Thyroid gland (tissue), 4 donors: ENCODE data around the gene PTPA. TPM values are rescaled to one million over a fixed set of nuclear protein-coding genes. Genes with fewer than 3 reads are reported as not detected.
A peak's percentile ranks its signal among the peaks of the same experiment; 100 is the strongest.

ENCODE experiments used
- DNase-seq, 2 donors: peaks; one replicate each; pipeline ENCODE4 v3.0.0-alpha.2; 2019
- H3K27ac ChIP-seq, 3 donors: fragments of 200-600 bp; sonication (generic); 1 replicate in 2 of 3; 2 replicates in 1 of 3; pipeline ENCODE4 v1.5.1; 2016 to 2019; ENCODE audit warnings: mild to moderate bottlenecking in 1 of 3, moderate library complexity in 1 of 3
- H3K27me3 ChIP-seq: fragments of 200-600 bp; sonication (generic); one replicate; pipeline ENCODE4 v1.5.1; 2019
- H3K36me3 ChIP-seq, 2 donors: fragments of 200-600 bp; sonication (generic); one replicate each; pipeline ENCODE4 v1.5.1; 2016 to 2019
- H3K4me1 ChIP-seq, 2 donors: fragments of 200-600 bp; sonication (generic); one replicate each; pipeline ENCODE4 v1.5.1; 2017 to 2019
- H3K4me3 ChIP-seq, 3 donors: fragments of 200-600 bp; sonication (generic); replicated peaks in 1 of 3; 1 replicate in 2 of 3; 2 replicates in 1 of 3; pipeline ENCODE4 v1.5.1; 2016; ENCODE audit warnings: mild to moderate bottlenecking in 1 of 3
- H3K9me3 ChIP-seq: fragments of 200-600 bp; sonication (generic); one replicate; pipeline ENCODE4 v1.5.1; 2017
- POLR2A ChIP-seq, 2 donors: fragments of 450-650 bp; IDR thresholded peaks; one replicate each; pipeline ENCODE4 v1.6.1; 2017; ENCODE audit warnings: antibody characterized with exemption in 2 of 2, mild to moderate bottlenecking in 2 of 2, moderate library complexity in 1 of 2
- WGBS, 2 donors: methylation state at CpG; one replicate each; pipeline ENCODE4 v1.1.5; 2017; 5-methylcytosine and 5-hydroxymethylcytosine counted together
- intact Hi-C: fragments of 100-400 bp; cut with DNase I; formaldehyde crosslinking; loops from one replicate; pipeline ENCODE4 v1.15.1; 2023
- total RNA-seq, 4 donors: library from RNA; depleted of rRNA; stranded (reverse); fragments of >200 nt; gene quantifications; one replicate each; pipeline ENCODE4 v1.2.3, GENCODE V29; 2016
- TF ChIP-seq, protein P1 (sequence below), 6 experiments: fragments of 200-600 bp in 3 of 6; fragments of 450-650 bp in 3 of 6; sonication (generic) in 3 of 6; IDR thresholded peaks; one replicate each; pipeline ENCODE4 v1.5.1; 2016 to 2019; ENCODE audit warnings: antibody characterized with exemption in 6 of 6, mild to moderate bottlenecking in 2 of 6, inconsistent platforms in 1 of 6, moderate library complexity in 1 of 6

The PTPA gene
- total RNA-seq = 100 to 1,000 TPM in 2 of 4 donors, 10 to 100 TPM in 2; 45.0 to 117 (median 89.5) TPM

GRCh38 chr9:129110740-129111527 lies at the start of gene PTPA, which contains the start of gene CRAT:
PTPA (plus strand) TSS chr9:129111415; CDS start chr9:129111601, 186 bp downstream.
CRAT (minus strand) TSS chr9:129110793; CDS start chr9:129110509, 284 bp downstream.
- TF ChIP-seq, protein P1, sequence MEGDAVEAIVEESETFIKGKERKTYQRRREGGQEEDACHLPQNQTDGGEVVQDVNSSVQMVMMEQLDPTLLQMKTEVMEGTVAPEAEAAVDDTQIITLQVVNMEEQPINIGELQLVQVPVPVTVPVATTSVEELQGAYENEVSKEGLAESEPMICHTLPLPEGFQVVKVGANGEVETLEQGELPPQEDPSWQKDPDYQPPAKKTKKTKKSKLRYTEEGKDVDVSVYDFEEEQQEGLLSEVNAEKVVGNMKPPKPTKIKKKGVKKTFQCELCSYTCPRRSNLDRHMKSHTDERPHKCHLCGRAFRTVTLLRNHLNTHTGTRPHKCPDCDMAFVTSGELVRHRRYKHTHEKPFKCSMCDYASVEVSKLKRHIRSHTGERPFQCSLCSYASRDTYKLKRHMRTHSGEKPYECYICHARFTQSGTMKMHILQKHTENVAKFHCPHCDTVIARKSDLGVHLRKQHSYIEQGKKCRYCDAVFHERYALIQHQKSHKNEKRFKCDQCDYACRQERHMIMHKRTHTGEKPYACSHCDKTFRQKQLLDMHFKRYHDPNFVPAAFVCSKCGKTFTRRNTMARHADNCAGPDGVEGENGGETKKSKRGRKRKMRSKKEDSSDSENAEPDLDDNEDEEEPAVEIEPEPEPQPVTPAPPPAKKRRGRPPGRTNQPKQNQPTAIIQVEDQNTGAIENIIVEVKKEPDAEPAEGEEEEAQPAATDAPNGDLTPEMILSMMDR (IDR thresholded peaks at IDR 0.05) = no peak
- TF ChIP-seq POLR2A (IDR thresholded peaks at IDR 0.05) = peak; percentile 46 to 90
- peak within 1 kb of the TSS; percentile 90 to 97 (median 95) for H3K27ac ChIP-seq
- H3K9me3 ChIP-seq = no peaks in the 10 kb centered on the region
- H3K4me1 ChIP-seq = peaks cover 22 to 24% of the 10 kb centered on the region in 2 donors
- H3K36me3 ChIP-seq = peaks cover 0 to 6% of the 10 kb centered on the region in 2 donors
- 3 to 4% methylated on average over 4 to 26 of the region's 77 CpGs for WGBS, 2 donors
- peak; percentile 97 to 98 for DNase-seq
- H3K27me3 ChIP-seq = no peaks in the 10 kb centered on the region
- intact Hi-C loops = no loop called here
- peak within 1 kb of the TSS; percentile 73 to 97 (median 96) for H3K4me3 ChIP-seq

DNA sequence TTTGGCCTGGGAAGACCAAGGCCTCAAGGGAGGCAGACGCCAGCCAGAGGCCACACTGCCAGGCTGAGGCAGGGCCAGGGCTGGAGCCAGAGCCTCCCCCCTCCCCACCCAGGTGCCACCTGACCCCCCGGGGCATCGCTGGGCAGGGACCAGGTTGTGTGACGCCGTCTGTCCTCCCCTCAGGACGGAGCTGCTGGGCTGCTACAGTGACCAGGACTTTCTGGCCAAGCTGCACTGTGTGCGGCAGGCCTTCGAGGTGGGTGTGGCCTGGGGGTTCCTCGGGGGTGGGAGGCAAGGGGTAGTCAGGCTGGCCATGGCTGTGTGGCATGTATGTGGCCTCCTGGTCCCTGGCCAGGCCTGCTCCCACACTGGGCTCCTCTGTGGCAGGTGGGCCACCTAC lies 48.2 kb upstream of the PTPA start:
- no peaks in the 10 kb centered on the region for H3K27me3 ChIP-seq
- H3K9me3 ChIP-seq = no peaks in the 10 kb centered on the region
- H3K27ac ChIP-seq = no peak overlapping the region
- H3K36me3 ChIP-seq = peaks cover 55 to 63% of the 10 kb centered on the region in 2 donors
- H3K4me1 ChIP-seq = no peaks in the 10 kb centered on the region
- intact Hi-C loops = no loop called here
- H3K4me3 ChIP-seq = no peak overlapping the region
- 92 to 100% methylated on average over 1 to 2 of the region's 9 CpGs for WGBS, 2 donors
- TF ChIP-seq, protein P1 (IDR thresholded peaks at IDR 0.05) = no peak
- no peak for TF ChIP-seq POLR2A (IDR thresholded peaks at IDR 0.05)
- no peak for DNase-seq

DNA sequence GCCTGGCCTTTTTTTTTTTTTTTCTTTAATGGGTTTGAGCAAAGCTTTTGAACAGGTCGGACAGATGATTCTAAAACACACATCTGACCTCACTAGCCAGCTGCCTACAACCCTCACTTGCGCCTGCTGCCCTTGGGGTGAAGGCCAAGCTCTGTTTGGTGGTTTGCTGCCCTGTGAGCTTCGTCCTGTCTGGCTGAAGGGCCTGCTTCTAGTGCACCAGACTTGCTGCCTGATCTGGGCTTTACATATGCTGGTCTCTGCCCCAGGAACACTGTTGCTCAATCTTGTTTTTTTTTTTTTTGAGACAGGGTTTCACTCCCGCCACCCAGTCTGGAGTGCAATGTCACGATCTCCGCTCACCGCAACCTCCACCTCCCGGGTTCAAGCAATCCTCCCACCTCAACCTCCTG lies 46.7 kb upstream of the PTPA start:
- TF ChIP-seq, protein P1 (IDR thresholded peaks at IDR 0.05) = no peak
- TF ChIP-seq POLR2A (IDR thresholded peaks at IDR 0.05) = no peak
- no peak overlapping the region for H3K4me3 ChIP-seq
- WGBS, 2 donors = 98% methylated on average over 8 of the region's 8 CpGs
- no peaks in the 10 kb centered on the region for H3K27me3 ChIP-seq
- no peak overlapping the region for H3K27ac ChIP-seq
- H3K4me1 ChIP-seq = no peaks in the 10 kb centered on the region
- intact Hi-C loops = no loop called here
- peaks cover 57 to 58% of the 10 kb centered on the region in 2 donors for H3K36me3 ChIP-seq
- DNase-seq = no peak
- H3K9me3 ChIP-seq = no peaks in the 10 kb centered on the region

GRCh38 chr9:129068110-129068509 lies 43.1 kb upstream of the PTPA start:
- DNase-seq = no peak
- no peaks in the 10 kb centered on the region for H3K4me1 ChIP-seq
- no peaks in the 10 kb centered on the region for H3K27me3 ChIP-seq
- no peaks in the 10 kb centered on the region for H3K9me3 ChIP-seq
- no peak overlapping the region for H3K27ac ChIP-seq
- H3K36me3 ChIP-seq = peaks cover 36 to 39% of the 10 kb centered on the region in 2 donors
- whole genome bisulfite sequencing, 2 donors = 94 to 99% methylated on average over 14 to 18 of the region's 19 CpGs
- TF ChIP-seq, protein P1 (IDR thresholded peaks at IDR 0.05) = no peak
- no peak for TF ChIP-seq POLR2A (IDR thresholded peaks at IDR 0.05)
- intact Hi-C loops = no loop called here
- no peak overlapping the region for H3K4me3 ChIP-seq
